WI38 (cell line): ENCODE measurements around the gene SLC22A5.
"Not testable (repeated sequence)": the region's sequence is repeated elsewhere in the genome, so short reads cannot be mapped to it uniquely, and the experiment has no call there.

Experiments
- H3K4me3 ChIP-seq: 2 replicates; pipeline ENCODE4 v1.5.1; 2011; ENCODE audit warnings: low read depth, mild to moderate bottlenecking, control low read depth, low read length
- CTCF ChIP-seq: IDR thresholded peaks from 2 replicates; pipeline ENCODE4 v1.5.1; 2012; ENCODE audit warnings: low read depth, mild to moderate bottlenecking, control low read depth, low read length

Gene SLC22A5

GRCh38 chr5:132437604-132438266 is 68.2 kb downstream of the SLC22A5 start:
- TF ChIP-seq CTCF, result no peak
- H3K4me3 ChIP-seq, result no peak overlapping the region

- H3K4me3 ChIP-seq, result not testable (repeated sequence)
These were observed 68.7 kb downstream of the SLC22A5 start for GRCh38 chr5:132438267-132438645.

- H3K4me3 ChIP-seq, result no peak overlapping the region
- no peak for TF ChIP-seq CTCF
These were observed 69.4 kb downstream of the SLC22A5 start for GRCh38 chr5:132438917-132439316.

GRCh38 chr5:132439521-132440089 is 70.1 kb downstream of the SLC22A5 start:
- TF ChIP-seq CTCF, result no peak
- no peak overlapping the region for H3K4me3 ChIP-seq

GRCh38 chr5:132444061-132444460 is 74.6 kb downstream of the SLC22A5 start:
- TF ChIP-seq CTCF, result no peak
- no peak overlapping the region for H3K4me3 ChIP-seq
